IPS-18c (cell line): ENCODE results near the gene C10orf143.

Source experiments
- H3K4me3 ChIP-seq: 2 replicates; pipeline ENCODE4 v1.7.0; 2013; ENCODE audit warnings: low read depth, mild to moderate bottlenecking, low read length, moderate library complexity; ENCODE audit not compliant: insufficient read depth
- H3K9me3 ChIP-seq: one replicate; pipeline ENCODE4 v1.6.1; 2013; ENCODE audit warnings: mild to moderate bottlenecking, low read length, moderate library complexity; ENCODE audit not compliant: control insufficient read depth, insufficient read depth

Gene C10orf143

DNA sequence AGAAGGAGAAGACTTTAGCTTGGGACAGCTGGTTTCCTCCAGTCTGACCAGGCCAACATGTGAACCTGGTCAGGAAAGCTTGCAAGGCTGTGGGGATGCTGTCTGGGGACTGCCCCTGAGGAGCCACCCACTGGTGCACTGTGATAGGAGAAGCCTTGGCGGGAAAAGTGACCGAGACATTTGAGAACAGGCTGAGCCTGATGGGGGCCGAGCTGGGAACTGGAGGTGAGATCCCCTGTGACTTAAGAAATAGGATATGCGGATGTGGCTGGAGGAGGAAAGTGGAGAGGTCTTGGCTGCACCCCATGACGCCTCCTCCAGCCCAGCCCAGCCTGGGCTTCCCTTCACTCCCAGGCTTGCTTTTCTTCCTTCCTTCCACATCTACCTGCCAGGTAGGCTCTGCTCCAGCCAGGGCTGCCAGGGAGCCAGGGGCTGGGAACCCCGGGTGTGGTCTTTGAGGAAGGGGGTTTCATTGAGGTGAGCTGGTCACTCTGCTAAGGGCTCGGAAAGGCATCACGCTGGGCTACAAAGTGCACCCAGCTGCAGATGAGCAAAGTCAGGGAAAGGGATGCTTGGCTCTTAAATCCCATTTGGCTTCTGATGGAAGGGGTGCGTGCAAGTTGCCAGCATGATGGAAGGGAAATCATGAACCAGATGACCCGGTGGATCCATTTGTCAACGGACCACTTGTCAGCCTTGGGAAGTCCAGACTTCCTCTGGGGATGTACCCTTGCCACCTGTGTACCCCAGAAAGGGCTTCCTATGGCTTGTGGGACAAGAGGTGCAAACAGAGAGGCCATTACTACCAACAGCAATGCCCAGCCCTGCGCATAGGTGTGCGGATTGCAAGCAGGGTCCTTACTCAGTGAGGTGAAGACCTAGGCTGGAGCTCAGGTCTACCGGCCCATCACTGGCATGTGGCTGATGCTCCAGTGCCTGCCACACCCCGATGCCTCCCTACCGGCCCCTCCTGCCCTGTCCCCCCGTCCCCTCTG is 66.3 kb downstream of the C10orf143 start:
- H3K4me3 ChIP-seq: no peak overlapping the region
- H3K9me3 ChIP-seq: no peaks in the 10 kb centered on the region

DNA sequence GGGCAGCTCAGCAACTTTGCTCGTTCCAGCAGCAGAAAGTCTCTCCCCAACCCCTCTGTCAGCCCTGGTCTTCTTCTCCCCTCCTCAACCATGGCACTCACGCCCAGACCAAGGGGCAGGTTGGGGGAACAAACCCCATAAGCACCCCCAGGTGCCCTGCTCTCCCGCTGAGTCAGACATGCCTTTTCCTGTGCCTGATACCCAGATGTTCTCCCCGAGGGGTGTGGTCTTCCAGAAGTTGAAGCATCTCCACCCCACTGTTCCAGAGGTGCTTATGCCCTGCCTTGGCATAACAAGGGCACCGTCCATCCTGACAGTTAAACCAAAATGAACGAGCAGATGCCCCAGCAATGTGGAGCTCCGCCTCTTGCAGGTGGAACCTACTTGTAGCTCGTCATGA is 67.1 kb downstream of the C10orf143 start:
- no peaks in the 10 kb centered on the region for H3K9me3 ChIP-seq
- no peak overlapping the region for H3K4me3 ChIP-seq

DNA sequence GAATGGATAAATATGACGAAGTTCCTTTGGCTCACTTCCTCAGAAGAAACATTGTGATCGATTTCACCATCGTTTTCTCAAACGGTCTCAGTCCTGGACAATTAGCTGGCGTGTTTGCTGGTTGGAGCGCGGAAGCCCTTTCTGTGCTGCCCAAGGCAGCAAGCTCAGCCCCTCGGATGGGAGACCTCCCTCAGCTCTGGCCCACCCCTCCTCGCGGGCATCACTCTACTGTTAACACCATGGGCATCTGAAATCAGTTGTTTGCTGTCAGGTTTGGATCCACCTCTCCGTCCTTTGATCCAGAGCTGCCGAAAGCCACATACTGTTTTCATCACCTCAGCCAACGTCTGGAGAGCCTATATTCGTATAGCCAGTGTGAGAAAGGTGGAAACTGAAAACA is 68.2 kb downstream of the C10orf143 start:
- Histone ChIP-seq H3K9me3 (no peaks in the 10 kb centered on the region), H3K4me3 (no peak overlapping the region)

DNA sequence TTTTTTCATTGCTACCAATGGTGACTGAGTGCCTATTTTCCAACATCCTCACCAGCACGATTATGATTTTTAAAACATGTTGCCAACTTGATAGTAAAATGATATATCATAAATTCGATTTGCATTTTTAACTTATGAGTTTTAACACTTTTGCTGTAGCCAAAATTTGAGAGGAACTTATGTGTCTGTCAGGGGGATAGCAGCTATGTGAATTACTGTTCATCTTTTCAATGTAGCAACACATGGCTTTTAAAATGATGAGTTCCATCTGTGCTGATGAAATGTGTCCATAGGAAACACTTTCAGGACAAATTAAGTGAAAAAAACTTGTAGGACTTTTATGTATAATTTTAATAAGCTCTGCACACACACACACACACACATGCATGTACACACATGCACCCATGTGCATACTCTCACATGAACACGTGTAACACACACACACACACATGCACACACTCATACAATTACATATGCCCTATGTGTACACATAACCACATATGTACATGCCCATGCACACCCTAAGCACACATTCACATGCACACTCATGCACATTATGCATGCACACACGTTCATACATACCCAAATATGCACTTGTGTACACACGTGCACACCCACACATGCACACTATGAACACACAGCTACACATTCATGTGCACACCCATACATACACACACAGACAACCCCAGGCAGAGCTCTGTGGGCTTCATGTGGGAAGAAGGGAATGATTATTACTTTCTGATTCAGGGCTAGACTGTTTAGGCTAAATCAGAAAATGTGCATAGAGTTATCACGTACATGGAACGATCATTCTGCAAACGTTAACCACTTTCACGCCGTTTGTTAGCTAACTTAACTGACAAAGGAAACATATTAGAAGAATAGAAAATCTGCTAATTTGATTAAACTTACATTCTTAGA is 68.9 kb downstream of the C10orf143 start:
- Histone ChIP-seq H3K4me3 (no peak overlapping the region), H3K9me3 (no peaks in the 10 kb centered on the region)

DNA sequence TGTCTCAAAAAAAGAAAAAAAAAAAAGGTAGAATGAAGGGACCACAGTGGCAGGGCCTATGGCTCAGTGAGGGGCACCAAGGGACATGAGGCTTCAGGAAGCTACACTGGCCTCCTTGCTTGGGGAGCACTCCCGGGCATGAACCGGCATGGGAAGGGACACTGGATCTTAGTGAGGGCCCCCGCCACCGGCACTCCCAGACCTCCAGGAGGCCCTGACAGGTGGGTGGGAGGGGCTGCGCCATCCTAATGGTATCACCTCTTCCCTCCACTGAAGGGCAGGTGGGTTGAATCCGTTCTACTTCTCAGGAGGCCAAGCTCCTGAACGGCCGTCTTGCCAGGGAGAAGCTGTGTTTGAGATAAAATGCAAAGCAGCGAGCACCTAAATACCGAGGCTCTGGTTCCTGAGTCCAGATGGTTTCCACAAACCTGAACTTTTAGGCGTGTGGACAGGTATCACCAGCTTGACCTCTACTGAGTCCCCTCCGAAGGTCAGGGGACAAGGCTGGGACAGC is 69.8 kb downstream of the C10orf143 start:
- H3K4me3 ChIP-seq: no peak overlapping the region
- H3K9me3 ChIP-seq: no peaks in the 10 kb centered on the region

DNA sequence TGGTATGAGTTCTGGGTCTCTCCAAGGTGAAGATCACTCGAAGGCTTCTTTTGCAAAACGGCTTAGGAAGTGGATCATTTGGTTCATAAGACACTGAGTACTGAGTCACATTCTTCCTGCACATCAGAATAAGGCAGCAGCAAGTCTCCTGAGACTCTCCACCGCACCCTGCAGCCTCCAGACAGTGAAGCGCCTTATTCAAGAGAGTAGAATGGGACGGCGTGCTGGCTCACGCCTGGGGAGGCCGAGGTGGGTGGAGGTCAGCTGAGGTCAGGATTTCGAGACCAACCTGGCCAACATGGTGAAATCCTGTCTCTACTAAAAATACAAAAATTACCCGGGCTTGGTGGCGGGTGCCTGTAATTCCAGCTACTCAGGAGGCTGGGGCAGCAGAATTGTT is 70.3 kb downstream of the C10orf143 start:
- H3K4me3 ChIP-seq: no peak overlapping the region
- no peaks in the 10 kb centered on the region for H3K9me3 ChIP-seq

DNA sequence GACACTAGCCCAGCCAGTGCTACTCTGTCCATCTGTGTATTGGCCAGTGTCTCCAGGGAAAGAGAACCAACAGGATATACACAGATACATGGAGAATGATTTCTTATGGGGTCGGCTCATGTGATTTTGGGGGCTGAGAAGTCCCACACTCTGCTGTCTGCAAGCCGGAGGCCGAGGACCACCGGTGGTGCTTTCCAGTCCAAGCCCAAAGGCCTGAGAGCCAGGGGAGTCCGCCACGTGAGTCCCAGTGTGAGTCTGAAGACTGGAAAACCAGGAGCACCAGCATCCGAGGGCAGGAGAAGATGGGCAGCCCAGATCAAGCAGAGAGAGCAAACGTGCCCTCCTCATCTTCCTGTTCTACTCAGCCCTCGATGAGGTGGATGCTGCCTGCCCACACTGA is 71.5 kb downstream of the C10orf143 start:
- Histone ChIP-seq H3K4me3 (no peak overlapping the region), H3K9me3 (no peaks in the 10 kb centered on the region)

DNA sequence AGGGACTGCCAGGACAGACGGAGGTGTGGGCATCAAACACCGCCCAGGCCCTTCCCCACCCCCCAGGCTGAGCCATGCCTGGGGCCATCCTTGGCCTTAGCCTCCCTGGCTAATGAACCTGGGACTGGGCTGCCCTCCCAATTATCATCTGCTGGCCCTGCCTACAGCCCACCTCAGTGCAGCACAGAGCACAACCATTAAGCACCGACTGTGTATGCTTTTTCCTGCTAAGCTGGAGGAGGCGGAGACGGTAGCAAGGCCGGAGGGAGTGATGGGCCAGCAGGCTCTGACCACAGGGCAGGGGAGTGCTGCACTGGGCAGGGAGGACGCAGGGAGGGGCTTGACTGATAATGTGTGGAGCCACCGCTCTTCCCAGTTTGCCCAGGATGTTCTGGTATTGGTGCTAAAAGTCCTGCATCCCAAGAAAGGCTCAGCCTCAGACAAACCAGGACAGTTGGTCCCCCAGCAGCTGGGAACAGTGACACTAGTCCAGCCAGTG is 72.0 kb downstream of the C10orf143 start:
- Histone ChIP-seq H3K9me3 (no peaks in the 10 kb centered on the region), H3K4me3 (no peak overlapping the region)

DNA sequence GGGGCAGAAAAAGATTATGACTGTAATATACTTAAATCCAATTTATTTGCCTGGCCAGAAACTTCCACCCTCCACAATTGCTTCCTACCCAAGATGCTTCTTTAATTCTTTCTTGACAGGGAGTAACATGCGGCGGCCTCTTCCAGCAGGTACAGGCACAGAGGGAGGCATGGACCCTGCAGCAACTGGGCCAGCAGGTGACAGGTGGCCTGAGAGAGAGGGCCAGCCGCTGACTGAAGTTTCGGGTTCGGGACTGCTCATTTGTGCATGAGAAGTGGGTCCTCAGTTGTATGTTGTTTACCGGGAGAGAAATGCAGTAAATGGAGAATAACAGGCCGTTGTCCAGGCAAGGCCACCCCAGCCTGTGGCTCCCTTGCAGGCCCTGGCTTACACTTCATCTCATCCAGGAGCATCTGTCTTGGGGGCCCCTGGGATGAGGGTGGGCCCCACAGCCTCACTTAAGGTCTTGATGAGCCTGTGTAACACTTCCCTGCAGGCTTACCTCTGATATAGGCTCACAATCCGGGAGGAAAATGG is 72.5 kb downstream of the C10orf143 start:
- Histone ChIP-seq H3K4me3 (no peak overlapping the region), H3K9me3 (no peaks in the 10 kb centered on the region)

DNA sequence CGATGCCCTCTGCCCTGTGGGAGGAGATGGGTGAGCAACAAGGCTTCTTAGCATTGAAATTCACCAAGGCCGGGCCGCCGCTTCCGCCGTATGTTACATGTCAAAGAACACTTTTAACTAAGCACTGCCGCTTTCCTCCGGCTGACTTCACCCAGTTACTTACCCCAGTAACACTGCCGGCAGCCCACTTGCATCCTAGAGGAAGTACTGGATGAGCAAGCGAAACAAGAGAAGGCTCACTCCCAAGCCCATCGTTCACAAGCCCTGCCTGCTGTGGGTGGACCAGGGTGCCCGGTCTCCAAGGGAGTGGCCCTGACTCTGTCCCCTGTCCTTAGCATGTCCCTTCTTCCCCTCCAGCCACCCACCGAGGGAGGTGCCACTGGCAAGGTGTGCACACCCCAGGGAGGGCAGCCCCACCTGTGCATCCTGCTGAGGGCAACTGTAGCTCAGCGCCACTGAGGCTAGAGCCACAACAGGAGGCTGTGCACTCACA is 73.4 kb downstream of the C10orf143 start:
- Histone ChIP-seq H3K9me3 (no peaks in the 10 kb centered on the region), H3K4me3 (no peak overlapping the region)

DNA sequence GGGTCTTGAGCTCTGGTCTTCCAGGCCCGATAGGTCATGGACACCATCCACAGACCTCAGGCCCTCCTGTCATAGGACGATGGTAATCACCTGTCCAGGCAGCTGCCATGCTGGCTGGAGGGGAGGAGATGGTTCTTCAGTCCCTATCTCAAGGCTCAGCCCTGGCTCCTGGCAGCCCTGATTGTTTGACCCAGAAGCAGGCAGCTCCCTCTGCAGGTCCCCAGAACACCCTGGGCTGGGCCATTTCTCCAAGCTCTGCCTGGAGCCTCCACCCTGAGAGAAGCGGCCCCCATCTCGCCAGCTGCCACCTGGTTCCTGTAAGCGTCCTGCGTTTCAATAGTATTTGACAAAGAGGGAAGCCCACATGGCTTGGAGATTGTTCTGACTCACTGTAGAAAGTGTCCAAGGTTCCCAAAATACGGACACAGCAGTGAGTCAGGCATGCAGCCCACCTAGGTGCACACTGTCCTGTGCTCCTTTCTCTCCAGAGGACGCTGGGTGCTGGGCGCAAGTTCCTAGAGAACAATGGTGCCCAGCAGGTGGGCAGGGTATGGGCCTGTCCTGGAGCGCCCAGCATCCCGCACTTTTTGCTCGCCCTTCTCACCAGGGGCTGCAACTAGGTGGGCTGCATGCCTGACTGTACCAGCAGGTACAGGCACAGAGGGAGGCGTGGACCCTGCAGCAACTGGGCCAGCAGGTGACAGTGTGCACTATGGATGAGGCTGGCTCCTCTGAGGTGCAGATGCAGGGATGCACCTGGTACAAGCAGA is 74.1 kb downstream of the C10orf143 start:
- Histone ChIP-seq H3K4me3 (no peak overlapping the region), H3K9me3 (no peaks in the 10 kb centered on the region)

DNA sequence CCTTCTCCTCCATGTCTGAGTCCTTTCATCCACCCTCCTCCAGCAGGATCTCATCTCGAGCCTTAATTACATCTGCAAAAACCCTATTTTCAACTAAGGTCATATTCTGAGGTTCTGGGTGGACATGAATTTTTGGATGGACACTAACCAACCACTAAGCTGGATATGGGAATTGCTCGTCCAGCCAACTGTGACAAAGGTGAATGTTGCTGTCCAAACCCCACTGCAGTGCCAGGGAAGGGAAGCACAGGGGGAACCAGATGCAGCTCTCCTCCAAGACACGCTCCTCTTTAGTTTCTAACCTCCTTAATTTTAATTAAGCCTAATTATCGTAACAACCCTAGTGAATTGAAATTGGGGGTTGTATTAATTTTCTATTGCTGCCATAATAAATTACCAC is 81.4 kb downstream of the C10orf143 start:
- Histone ChIP-seq H3K9me3 (no peaks in the 10 kb centered on the region), H3K4me3 (no peak overlapping the region)

DNA sequence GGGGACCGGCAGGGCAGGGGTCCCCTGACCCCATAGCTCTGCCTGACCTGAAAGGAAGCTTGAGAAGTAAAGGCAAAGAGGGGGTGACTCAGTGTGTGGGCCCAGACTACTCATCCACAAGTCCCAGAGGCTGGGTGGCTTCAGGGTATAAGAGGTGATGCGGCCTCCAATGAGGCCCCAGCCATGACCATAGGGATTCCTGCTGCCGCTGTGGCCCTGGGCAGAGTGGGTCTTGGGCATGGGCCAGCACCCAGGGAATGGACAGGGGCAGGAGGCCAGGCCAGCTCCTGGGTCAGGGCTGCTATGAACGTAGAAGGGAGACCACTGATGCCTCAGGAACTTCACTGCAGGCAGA is 82.2 kb downstream of the C10orf143 start:
- Histone ChIP-seq H3K4me3 (no peak overlapping the region), H3K9me3 (no peaks in the 10 kb centered on the region)

DNA sequence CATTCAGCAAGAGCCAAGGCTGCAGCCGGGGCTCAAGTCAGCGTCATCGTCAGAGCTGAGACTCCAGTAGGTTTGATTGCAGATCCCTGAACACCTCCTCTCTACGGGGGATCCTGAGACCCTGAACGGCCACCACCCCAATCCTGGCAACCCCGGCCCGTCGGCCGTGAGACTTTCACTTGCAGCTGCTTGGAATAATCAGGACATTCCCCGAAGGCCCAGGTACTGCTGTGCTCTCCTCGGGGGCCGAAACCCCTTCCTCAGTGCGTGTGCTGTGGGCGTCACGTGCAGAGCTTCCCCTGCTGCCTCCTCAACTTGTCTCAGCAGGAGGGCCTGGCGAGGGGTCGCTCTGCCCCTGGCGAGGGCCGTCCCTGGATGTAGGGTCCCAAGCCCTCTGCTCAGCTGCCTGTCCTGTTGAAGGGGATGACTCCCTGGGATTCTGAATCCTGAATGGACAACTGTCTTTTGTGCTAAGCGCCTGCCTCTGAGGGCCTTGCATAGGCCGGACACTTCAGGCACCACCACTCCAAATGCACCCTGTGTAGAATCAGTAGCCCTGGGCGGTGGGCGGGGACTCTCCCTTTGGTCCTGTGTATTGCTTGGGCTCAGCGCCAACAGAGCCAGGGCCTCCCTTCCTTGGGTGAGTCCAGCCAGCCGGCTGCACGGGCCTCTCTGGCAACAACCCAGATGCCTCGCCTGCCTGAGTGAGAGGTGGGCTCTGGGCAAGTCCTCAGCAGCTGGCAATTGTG is 82.7 kb downstream of the C10orf143 start:
- no peaks in the 10 kb centered on the region for H3K9me3 ChIP-seq
- H3K4me3 ChIP-seq: no peak overlapping the region

DNA sequence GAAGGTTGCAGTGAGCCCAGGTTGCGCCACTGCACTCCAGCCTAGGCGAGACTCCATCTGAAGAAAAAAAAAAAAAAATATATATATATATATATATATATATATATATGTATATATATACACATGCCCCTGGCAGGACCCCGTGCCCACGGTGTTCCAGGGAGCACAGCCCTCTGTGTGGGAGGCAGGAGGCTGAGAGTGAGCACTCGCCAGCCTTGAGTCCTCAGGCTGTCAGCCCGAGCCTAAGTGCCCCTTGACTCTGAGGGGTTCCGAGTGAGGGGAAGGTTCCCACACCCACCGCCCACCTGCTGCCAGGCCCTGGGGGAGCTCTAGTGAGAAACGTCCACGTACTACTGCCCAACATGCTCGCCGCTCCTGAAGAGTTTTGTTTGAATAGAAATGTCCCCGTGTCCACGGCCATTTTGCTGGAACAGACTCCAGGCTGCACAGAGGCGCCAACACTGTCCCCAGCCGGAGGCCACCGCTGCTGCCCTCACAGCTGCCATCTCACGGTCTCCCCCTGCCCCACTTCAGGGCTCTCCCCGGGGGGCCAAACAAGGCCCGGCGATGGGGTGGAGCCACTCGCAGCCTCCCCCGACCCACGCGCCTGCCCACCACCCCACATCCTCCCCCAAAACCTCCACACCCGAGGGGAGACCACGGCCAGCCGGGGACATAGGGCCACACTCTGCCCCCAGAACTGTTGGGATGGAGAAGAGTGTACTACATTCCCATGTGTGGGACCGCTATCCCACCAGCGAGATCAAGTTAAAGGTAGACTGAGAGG is 83.8 kb downstream of the C10orf143 start:
- H3K4me3 ChIP-seq: no peak overlapping the region
- no peaks in the 10 kb centered on the region for H3K9me3 ChIP-seq
